ENCODE results near the gene TMEM184A. TPM values are rescaled to one million over a fixed set of nuclear protein-coding genes. Genes with fewer than 3 reads are reported as not detected.

TMEM184A gene
- 1 to 10 TPM in 2 of 3 donors, not detected in 1; 6.6 to 8.2 TPM for total RNA-seq

DNA sequence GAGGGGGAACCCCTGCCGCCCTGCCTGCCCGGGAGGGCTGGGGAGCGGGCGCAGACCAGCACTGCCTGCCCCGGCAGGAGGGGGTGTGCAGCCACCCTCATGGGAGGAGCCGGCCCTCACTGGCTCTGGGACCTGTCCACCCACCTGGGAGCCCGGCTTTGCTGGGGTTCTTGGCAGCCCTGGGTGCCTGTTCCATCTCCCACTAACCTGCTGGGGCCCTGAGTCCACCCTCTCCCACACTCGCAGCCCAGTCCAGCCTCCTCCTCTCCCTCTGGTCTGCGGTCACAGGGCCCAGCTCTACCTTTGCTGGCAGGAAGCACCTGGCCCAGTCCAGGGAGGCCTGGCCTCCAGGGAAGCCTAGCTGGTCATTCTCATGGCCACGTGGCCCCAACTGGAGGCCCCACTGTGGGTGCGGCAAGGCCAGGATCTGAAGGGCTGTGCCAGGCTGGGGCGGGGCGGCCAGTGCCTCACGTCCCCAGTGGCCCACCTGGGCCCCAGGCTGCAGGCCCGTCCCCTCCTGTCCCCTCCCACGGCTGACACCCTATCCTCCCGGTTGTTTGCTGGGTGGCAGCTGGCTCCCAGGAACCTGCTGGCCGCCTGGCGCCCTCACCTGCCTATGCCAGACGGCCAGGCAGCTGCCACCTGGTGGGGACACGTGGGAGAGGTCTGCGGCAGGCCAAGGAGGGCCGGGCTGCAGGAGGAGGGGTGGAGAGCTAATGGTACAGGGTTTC, at the start of gene TMEM184A:
TSS of gene TMEM184A (minus strand) at position 393 of the 731 bp plus-strand sequence. CDS start 721 bp downstream, outside the sequence.
- peak within 1 kb of the TSS; percentile 92 to 95 for H3K27ac ChIP-seq
- intact Hi-C loops (cut with DNase I; ENCODE audit: low total_unique reads): loop anchor here (5.0 kb wide), 1 partner anchor 1109 kb away; no protein-coding TSS in a partner anchor
- H3K36me3 ChIP-seq: no peaks in the 10 kb centered on the region
- no peaks in the 10 kb centered on the region for H3K9me3 ChIP-seq
- peak within 1 kb of the TSS in 2 of 3 donors; percentile 19 to 51 for H3K4me3 ChIP-seq
- peak; percentile 79 to 89 for DNase-seq (ENCODE audit: low spot score in 2 of 2)
- H3K27me3 ChIP-seq: no peaks in the 10 kb centered on the region
- peaks cover 16 to 32% of the 10 kb centered on the region in 2 donors for H3K4me1 ChIP-seq
- TF ChIP-seq CTCF (IDR thresholded peaks at IDR 0.05) (peak; percentile 63 to 87 (median 64)), POLR2A (IDR thresholded peaks at IDR 0.05) (no peak), POLR2AphosphoS5 (IDR thresholded peaks at IDR 0.05) (peak in 2 of 3 donors; percentile 49 to 67)

- H3K27ac ChIP-seq: no peak overlapping the region
- intact Hi-C loops (cut with DNase I; ENCODE audit: low total_unique reads): no loop called here
Measured at GRCh38 chr7:1604383-1604782, 48.4 kb upstream of the TMEM184A start.

GRCh38 chr7:1603346-1604225, 47.6 kb upstream of the TMEM184A start:
- peaks cover 0 to 23% of the 10 kb centered on the region in 2 donors for H3K27me3 ChIP-seq
- H3K9me3 ChIP-seq: no peaks in the 10 kb centered on the region
- no peak overlapping the region for H3K4me3 ChIP-seq
- TF ChIP-seq CTCF (IDR thresholded peaks at IDR 0.05) (no peak), POLR2AphosphoS5 (IDR thresholded peaks at IDR 0.05) (no peak), POLR2A (IDR thresholded peaks at IDR 0.05) (no peak)
- intact Hi-C loops (cut with DNase I; ENCODE audit: low total_unique reads): no loop called here
- no peaks in the 10 kb centered on the region for H3K36me3 ChIP-seq
- H3K27ac ChIP-seq: no peak overlapping the region
- no peak for DNase-seq (ENCODE audit: low spot score in 2 of 2)
- H3K4me1 ChIP-seq: no peaks in the 10 kb centered on the region

More at GRCh38 chr7:1604383-1604782, 48.4 kb upstream of the TMEM184A start:
- H3K9me3 ChIP-seq: no peaks in the 10 kb centered on the region
- DNase-seq (ENCODE audit: low spot score in 2 of 2): no peak
- H3K27me3 ChIP-seq: peaks cover 0 to 24% of the 10 kb centered on the region in 2 donors
- H3K4me3 ChIP-seq: no peak overlapping the region
- no peaks in the 10 kb centered on the region for H3K4me1 ChIP-seq
- H3K36me3 ChIP-seq: no peaks in the 10 kb centered on the region
- TF ChIP-seq POLR2A (IDR thresholded peaks at IDR 0.05) (no peak), CTCF (IDR thresholded peaks at IDR 0.05) (no peak), POLR2AphosphoS5 (IDR thresholded peaks at IDR 0.05) (no peak)

GRCh38 chr7:1602386-1602785, 46.4 kb upstream of the TMEM184A start:
- Histone ChIP-seq H3K4me1 (no peaks in the 10 kb centered on the region), H3K36me3 (no peaks in the 10 kb centered on the region), H3K4me3 (no peak overlapping the region), H3K27ac (no peak overlapping the region), H3K27me3 (peaks cover 0 to 23% of the 10 kb centered on the region in 2 donors), H3K9me3 (no peaks in the 10 kb centered on the region)
- intact Hi-C loops (cut with DNase I; ENCODE audit: low total_unique reads): no loop called here
- TF ChIP-seq POLR2AphosphoS5 (IDR thresholded peaks at IDR 0.05) (no peak), CTCF (IDR thresholded peaks at IDR 0.05) (no peak), POLR2A (IDR thresholded peaks at IDR 0.05) (no peak)
- DNase-seq (ENCODE audit: low spot score in 2 of 2): no peak

Data from breast epithelium (tissue), 4 donors.